SK-N-SH (cell line): Measurements from ENCODE around the gene JPT2.

Source experiments
- CTCF ChIP-seq: fragments of 200-600 bp; sonication (generic); IDR thresholded peaks from 2 replicates; pipeline ENCODE4 v1.6.1; 2017; ENCODE audit warnings: antibody characterized with exemption, mild to moderate bottlenecking, moderate library complexity
- EZH2phosphoT487 ChIP-seq: fragments of 200-600 bp; sonication (generic); IDR thresholded peaks from 2 replicates; pipeline ENCODE4 v1.6.1; 2017; ENCODE audit warnings: low read depth, mixed run types, mild to moderate bottlenecking, antibody characterized with exemption, moderate library complexity, borderline replicate concordance
- FOXM1 ChIP-seq: IDR thresholded peaks from 2 replicates; pipeline ENCODE4 v1.4.0; 2012; ENCODE audit warnings: low read depth, mild to moderate bottlenecking
- IRF3 ChIP-seq: fragments of 150-350 bp; IDR thresholded peaks from 2 replicates; pipeline ENCODE4 v1.6.1; 2016; ENCODE audit warnings: mild to moderate bottlenecking, low read depth, low read length
- MAX ChIP-seq: IDR thresholded peaks from 2 replicates; pipeline ENCODE4 v1.4.0; 2012; ENCODE audit warnings: low read depth
- MEF2A ChIP-seq: IDR thresholded peaks from 2 replicates; pipeline ENCODE4 v1.4.0; 2012; ENCODE audit warnings: low read depth, borderline replicate concordance
- NFIC ChIP-seq: IDR thresholded peaks from 2 replicates; pipeline ENCODE4 v1.4.0; 2012; ENCODE audit warnings: borderline replicate concordance
- POLR2AphosphoS5 ChIP-seq: IDR thresholded peaks from 2 replicates; pipeline ENCODE4 v1.6.1; 2012; ENCODE audit warnings: low read depth, low read length
- RFX5 ChIP-seq: IDR thresholded peaks from 2 replicates; pipeline ENCODE4 v1.6.1; 2012; ENCODE audit warnings: mild to moderate bottlenecking, improper control_type of control experiment, low read length
- TEAD4 ChIP-seq: IDR thresholded peaks from 2 replicates; pipeline ENCODE4 v1.4.0; 2012; ENCODE audit warnings: mild to moderate bottlenecking, borderline replicate concordance; ENCODE audit not compliant: insufficient read depth
- ZBTB33 ChIP-seq: IDR thresholded peaks from 2 replicates; pipeline ENCODE4 v1.4.0; 2012; ENCODE audit warnings: low read depth, borderline replicate concordance

- TF ChIP-seq POLR2AphosphoS5 (no peak), MEF2A (no peak), CTCF (no peak), EZH2phosphoT487 (no peak), FOXM1 (no peak), MAX (no peak), IRF3 (no peak), NFIC (no peak), RFX5 (no peak), ZBTB33 (no peak), TEAD4 (no peak)
Measured at GRCh38 chr16:1674306-1674705, 3.8 kb upstream of the JPT2 start.
